ENCODE results near the gene UGT3A2.
A peak's percentile ranks its signal among the peaks of the same experiment; 100 is the strongest.

DNA sequence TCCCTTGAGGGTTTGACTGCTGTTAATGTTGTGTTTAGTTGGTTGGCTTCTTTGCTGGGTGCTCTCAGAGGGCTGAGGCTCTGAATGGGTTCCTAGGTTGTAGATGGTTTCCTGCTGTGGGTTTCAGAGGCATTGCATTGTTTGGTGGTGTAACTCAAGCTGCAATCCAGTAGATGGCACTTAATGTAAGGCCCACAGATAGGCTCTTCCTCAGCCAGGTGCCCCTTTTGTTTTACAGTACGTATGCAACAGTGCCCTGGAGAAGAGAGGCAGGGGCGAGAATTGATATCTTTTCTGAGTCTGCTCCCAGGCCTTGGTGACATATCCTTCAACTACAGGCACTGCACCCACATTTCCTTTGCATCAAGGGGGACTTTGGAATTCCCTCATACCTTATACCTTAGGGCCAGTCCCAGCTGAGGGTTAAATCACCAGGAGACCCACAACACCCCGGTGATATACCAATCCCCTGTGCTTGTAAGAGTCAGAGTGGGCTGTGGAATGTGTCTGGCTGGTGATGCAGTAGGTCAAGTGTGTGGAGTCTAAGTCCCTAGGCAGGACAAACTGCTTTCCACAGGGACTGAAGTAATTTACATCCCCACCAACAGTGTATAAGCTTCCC lies 7.0 kb upstream of the UGT3A2 start:
- TF ChIP-seq EZH2phosphoT487 (IDR thresholded peaks at IDR 0.05) (no peak), CTCF (IDR thresholded peaks at IDR 0.05) (peak; percentile 42), EZH2 (IDR thresholded peaks at IDR 0.05) (no peak)

Measured in neural progenitor cell (in vitro differentiated cells).